Kidney epithelial cell (primary cell): ENCODE data around the gene STK10. TPM values are rescaled to one million over a fixed set of nuclear protein-coding genes. Genes with fewer than 3 reads are reported as not detected.
"Not testable (repeated sequence)": the region's sequence is repeated elsewhere in the genome, so short reads cannot be mapped to it uniquely, and the experiment has no call there.

Source experiments
- DNase-seq: peaks from one replicate; pipeline ENCODE4 v3.0.0-alpha.2; 2010; ENCODE audit warnings: low read depth
- H3K27me3 ChIP-seq: 2 replicates; pipeline ENCODE4 v1.6.0; 2011; ENCODE audit warnings: low read length; ENCODE audit not compliant: control insufficient read depth, insufficient read depth
- H3K36me3 ChIP-seq: 2 replicates; pipeline ENCODE4 v1.5.1; 2011; ENCODE audit warnings: low read length; ENCODE audit not compliant: control insufficient read depth, insufficient read depth
- H3K4me3 ChIP-seq: 2 replicates; pipeline ENCODE4 v1.5.1; 2011; ENCODE audit warnings: low read depth, mild to moderate bottlenecking, control low read depth, low read length
- CTCF ChIP-seq: IDR thresholded peaks from 2 replicates; pipeline ENCODE4 v1.5.1; 2011; ENCODE audit warnings: mild to moderate bottlenecking, moderate library complexity, low read length, control low read depth, inconsistent platforms; ENCODE audit not compliant: insufficient read depth, poor library complexity, severe bottlenecking
- total RNA-seq: library from RNA; depleted of rRNA; stranded (reverse); fragments of >200 nt; gene quantifications from 2 replicates; pipeline ENCODE4 v1.2.3, GENCODE V29; 2015

The STK10 gene
- total RNA-seq, 1 donor from 2014 or later = 24.7 TPM

GRCh38 chr5:172160506-172160905, 27.5 kb downstream of the STK10 start:
- TF ChIP-seq CTCF = no peak
- no peaks in the 10 kb centered on the region for H3K27me3 ChIP-seq
- H3K36me3 ChIP-seq = peaks cover 2% of the 10 kb centered on the region
- H3K4me3 ChIP-seq = no peak overlapping the region
- DNase-seq = no peak

DNA sequence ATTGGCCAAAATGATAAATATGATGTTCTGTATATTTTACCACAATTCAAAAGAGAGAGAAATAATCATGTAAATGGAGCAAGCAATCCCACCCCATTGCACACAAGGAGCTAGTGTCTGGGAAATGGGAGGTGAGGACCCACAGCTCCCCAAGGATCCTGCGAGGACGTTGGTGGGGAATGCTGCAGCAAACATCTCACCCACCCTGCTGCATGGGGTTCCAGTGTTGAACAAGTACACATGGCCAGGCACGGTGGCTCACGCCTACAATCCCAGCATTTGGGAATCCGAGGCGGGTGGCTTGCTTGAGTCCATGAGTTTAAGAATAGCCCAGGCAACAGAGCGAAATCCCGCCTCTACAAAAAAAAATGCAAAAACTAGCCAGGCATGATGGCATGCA, 29.0 kb downstream of the STK10 start:
- TF ChIP-seq CTCF = no peak
- Histone ChIP-seq H3K4me3 (no peak overlapping the region), H3K36me3 (peaks cover 2% of the 10 kb centered on the region), H3K27me3 (no peaks in the 10 kb centered on the region)
- no peak for DNase-seq

DNA sequence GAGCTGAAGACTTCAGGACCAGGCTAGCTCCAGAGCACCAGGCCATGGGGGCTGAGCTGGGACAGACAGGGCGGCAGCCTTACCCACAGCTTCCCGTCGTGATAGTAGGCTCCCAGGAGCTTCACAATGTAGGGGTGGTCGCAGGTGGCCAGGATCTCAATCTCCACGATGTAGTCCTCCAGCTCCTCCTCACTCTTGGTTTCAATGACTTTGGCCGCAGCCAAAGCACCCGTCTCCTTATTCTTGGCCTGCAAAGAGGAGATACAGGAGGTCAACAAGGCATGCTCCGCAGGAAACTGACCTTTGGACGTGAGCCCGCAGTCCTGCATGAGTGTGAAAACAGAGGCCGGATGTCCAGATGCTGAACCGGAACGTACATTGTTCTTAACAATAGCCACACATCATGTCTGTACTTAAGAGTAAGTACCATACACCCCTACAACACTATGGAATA, 31.5 kb downstream of the STK10 start:
- Histone ChIP-seq H3K36me3 (peaks cover 2% of the 10 kb centered on the region), H3K4me3 (no peak overlapping the region), H3K27me3 (no peaks in the 10 kb centered on the region)
- no peak for TF ChIP-seq CTCF
- no peak for DNase-seq

DNA sequence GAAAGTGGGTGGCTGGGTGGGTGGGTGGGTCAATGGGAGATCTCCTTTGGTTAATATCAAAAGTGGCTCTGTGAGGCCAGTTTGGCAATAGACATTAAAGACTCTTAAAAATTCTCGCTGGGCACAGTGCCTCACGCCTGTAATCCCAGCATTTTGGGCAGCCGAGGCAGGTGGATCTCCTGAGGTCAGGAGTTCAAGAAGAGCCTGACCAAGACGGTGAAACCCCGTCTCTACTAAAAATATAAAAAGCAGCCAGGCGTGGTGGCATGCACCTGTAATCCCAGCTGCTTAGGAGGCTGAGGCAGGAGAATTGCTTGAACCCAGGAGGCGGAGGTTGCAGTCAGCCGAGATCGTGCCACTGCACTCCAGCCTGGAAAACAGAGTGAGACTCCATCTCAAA, 32.9 kb downstream of the STK10 start:
- DNase-seq, H3K36me3 ChIP-seq: not testable (repeated sequence)

GRCh38 chr5:172153695-172154094, 34.3 kb downstream of the STK10 start:
- Histone ChIP-seq H3K27me3 (no peaks in the 10 kb centered on the region), H3K36me3 (peaks cover 2% of the 10 kb centered on the region), H3K4me3 (no peak overlapping the region)
- DNase-seq = no peak
- TF ChIP-seq CTCF = no peak

More for the DNA sequence above, 32.9 kb downstream of the STK10 start:
- H3K27me3 ChIP-seq, H3K4me3 ChIP-seq: not testable (repeated sequence)

- H3K4me3 ChIP-seq = no peak overlapping the region
- TF ChIP-seq CTCF = no peak
- H3K27me3 ChIP-seq = no peaks in the 10 kb centered on the region
- peaks cover 2% of the 10 kb centered on the region for H3K36me3 ChIP-seq
- DNase-seq = no peak
Observed at GRCh38 chr5:172151661-172152210, 36.3 kb downstream of the STK10 start.
